ENCODE results near the gene KCNMB2. TPM values are rescaled to one million over a fixed set of nuclear protein-coding genes. Genes with fewer than 3 reads are reported as not detected.

KCNMB2 gene
- total and polyA plus RNA-seq, 2 experiments from 2014 or later: 2.4 TPM; not detected in 1

DNA sequence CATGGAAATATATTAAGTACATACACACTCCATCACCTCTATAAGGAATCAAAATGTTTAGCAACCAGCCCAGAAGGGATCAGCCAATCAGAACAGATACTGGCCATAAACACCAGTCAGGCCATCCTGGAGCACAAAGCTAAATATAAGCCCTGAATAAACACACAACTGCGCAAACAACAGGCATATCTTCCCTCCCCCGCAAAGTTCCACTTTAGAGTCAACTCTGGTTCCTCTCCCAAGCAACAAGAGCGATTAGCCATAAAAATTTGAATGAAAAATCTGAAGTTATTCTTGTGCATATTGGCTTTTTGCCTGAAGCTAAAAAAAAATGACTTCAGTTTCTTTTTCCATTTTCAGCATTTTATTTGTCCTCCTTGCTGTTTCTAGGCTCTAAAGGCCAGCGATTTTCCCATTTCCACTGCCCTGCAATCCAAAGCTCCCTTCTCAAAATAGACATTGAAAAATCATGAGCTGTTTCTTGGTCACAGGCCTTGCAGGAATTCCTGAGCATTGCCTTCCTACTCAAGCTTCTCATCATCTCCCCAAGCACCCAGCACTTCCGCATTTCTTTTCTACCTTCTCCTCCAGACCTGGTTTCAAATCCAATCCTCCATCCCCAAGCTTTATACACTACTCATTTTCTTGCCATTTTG, 287.5 kb downstream of the KCNMB2 start:
- no peak overlapping the region for H3K4me2 ChIP-seq
- TF ChIP-seq, protein P1, sequence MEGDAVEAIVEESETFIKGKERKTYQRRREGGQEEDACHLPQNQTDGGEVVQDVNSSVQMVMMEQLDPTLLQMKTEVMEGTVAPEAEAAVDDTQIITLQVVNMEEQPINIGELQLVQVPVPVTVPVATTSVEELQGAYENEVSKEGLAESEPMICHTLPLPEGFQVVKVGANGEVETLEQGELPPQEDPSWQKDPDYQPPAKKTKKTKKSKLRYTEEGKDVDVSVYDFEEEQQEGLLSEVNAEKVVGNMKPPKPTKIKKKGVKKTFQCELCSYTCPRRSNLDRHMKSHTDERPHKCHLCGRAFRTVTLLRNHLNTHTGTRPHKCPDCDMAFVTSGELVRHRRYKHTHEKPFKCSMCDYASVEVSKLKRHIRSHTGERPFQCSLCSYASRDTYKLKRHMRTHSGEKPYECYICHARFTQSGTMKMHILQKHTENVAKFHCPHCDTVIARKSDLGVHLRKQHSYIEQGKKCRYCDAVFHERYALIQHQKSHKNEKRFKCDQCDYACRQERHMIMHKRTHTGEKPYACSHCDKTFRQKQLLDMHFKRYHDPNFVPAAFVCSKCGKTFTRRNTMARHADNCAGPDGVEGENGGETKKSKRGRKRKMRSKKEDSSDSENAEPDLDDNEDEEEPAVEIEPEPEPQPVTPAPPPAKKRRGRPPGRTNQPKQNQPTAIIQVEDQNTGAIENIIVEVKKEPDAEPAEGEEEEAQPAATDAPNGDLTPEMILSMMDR (IDR thresholded peaks at IDR 0.05; ENCODE audit: poor library complexity): no peak
- TF ChIP-seq EZH2phosphoT487 (IDR thresholded peaks at IDR 0.05; ENCODE audit: low read depth, severe bottlenecking, unreplicated experiment) (no peak), EZH2 (IDR thresholded peaks at IDR 0.05; ENCODE audit: borderline replicate concordance) (no peak)
- no peaks in the 10 kb centered on the region for H4K20me1 ChIP-seq (ENCODE audit: insufficient read depth, poor library complexity, severe bottlenecking)
- H3K9me2 ChIP-seq (replicated peaks; ENCODE audit: insufficient read depth): no peaks in the 10 kb centered on the region
- 78% methylated on average over 5 of the region's 5 CpGs for WGBS (ENCODE audit: low lambda C conversion rate, missing lambda C conversion rate)
- H3K79me2 ChIP-seq: no peaks in the 10 kb centered on the region
- no peak overlapping the region for H3K4me3 ChIP-seq
- H2AFZ ChIP-seq: no peak overlapping the region
- DNase-seq (ENCODE audit: low spot score): peak; percentile 14
- H3K9me3 ChIP-seq (ENCODE audit: low read depth): no peaks in the 10 kb centered on the region
- peak overlapping the region; percentile 29 for H3K27ac ChIP-seq
- no peaks in the 10 kb centered on the region for H3K36me3 ChIP-seq (replicated peaks; ENCODE audit: insufficient read depth, low read depth)
- H3K4me1 ChIP-seq (ENCODE audit: insufficient read depth): no peaks in the 10 kb centered on the region
- no peaks in the 10 kb centered on the region for H3K27me3 ChIP-seq

DNA sequence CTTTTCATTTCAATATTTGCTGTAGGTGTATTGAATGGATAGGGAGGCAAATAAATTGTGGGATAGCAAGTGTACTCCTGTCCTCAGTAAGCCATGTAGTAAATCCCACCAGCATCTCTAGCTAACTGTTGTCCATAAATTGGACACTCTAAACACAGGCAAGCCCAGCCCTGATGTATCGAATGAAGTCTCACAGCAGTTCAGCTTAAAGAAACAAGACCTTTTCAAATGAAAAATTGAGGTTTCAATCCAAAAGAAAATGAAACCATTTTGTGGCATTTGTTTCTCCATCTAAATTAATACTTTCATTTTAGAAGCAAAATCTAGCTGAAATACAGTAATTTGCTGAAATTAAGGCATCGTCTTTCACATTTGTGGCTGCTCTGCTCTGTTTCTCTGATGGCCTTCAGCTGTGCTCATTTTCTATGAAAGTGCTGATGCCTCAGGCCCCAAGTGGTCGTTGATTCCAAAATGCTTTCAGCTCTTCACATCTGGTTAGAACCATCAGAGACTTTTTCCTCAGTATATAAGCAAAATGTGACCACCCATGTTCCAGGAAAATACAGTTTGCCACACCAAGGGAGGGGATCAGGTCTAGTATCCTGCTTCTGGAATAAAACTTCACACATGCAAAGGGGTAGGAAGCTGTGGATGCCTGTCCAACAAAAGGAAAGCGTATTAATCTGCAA, 290.3 kb downstream of the KCNMB2 start:
- Histone ChIP-seq H2AFZ (no peak overlapping the region), H3K36me3 (replicated peaks; ENCODE audit: insufficient read depth, low read depth) (no peaks in the 10 kb centered on the region), H3K9me3 (ENCODE audit: low read depth) (no peaks in the 10 kb centered on the region), H3K4me2 (no peak overlapping the region), H4K20me1 (ENCODE audit: insufficient read depth, poor library complexity, severe bottlenecking) (no peaks in the 10 kb centered on the region), H3K79me2 (no peaks in the 10 kb centered on the region), H3K4me1 (ENCODE audit: insufficient read depth) (no peaks in the 10 kb centered on the region), H3K27me3 (no peaks in the 10 kb centered on the region), H3K4me3 (no peak overlapping the region), H3K27ac (no peak overlapping the region), H3K9me2 (replicated peaks; ENCODE audit: insufficient read depth) (no peaks in the 10 kb centered on the region)
- no peak for DNase-seq (ENCODE audit: low spot score)
- TF ChIP-seq EZH2phosphoT487 (IDR thresholded peaks at IDR 0.05; ENCODE audit: low read depth, severe bottlenecking, unreplicated experiment) (no peak), EZH2 (IDR thresholded peaks at IDR 0.05; ENCODE audit: borderline replicate concordance) (no peak)
- TF ChIP-seq, protein P1 (IDR thresholded peaks at IDR 0.05; ENCODE audit: poor library complexity): no peak
- 53% methylated on average over 4 of the region's 4 CpGs for WGBS (ENCODE audit: low lambda C conversion rate, missing lambda C conversion rate)

DNA sequence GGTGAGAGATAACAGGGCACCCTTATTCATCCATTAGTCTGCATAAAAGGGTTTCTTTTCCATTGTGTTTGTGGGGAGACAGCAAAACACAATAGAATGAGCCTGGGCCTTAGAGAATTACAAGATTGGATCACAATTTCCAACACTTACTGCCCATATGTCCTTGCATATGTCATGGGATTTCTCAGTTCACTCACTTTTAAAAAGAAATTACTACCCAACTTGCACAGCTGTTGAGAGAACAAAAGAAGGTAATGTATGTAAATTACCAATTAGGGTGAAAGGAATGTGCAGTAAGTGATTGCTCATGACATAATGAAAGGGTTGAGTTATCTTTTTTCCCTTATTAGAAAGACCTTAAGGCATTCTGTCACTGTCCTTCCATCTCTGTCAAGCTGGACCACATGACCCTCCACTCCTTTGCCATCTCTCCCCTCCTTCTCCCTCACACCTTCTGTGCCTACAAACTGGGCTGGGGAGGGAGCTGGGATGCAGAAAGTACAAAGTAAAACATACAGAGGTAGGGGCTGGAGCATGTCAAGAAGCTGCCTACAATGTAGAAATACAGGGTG, 291.1 kb downstream of the KCNMB2 start:
- H3K36me3 ChIP-seq (replicated peaks; ENCODE audit: insufficient read depth, low read depth): no peaks in the 10 kb centered on the region
- H3K4me1 ChIP-seq (ENCODE audit: insufficient read depth): no peaks in the 10 kb centered on the region
- no peak overlapping the region for H3K27ac ChIP-seq
- H4K20me1 ChIP-seq (ENCODE audit: insufficient read depth, poor library complexity, severe bottlenecking): no peaks in the 10 kb centered on the region
- no peak overlapping the region for H3K4me2 ChIP-seq
- H3K27me3 ChIP-seq: no peaks in the 10 kb centered on the region
- H3K4me3 ChIP-seq: no peak overlapping the region
- H3K9me3 ChIP-seq (ENCODE audit: low read depth): no peaks in the 10 kb centered on the region
- no peak overlapping the region for H2AFZ ChIP-seq
- no peaks in the 10 kb centered on the region for H3K79me2 ChIP-seq
- DNase-seq (ENCODE audit: low spot score): no peak
- no peak for TF ChIP-seq EZH2phosphoT487 (IDR thresholded peaks at IDR 0.05; ENCODE audit: low read depth, severe bottlenecking, unreplicated experiment)
- TF ChIP-seq, protein P1 (IDR thresholded peaks at IDR 0.05; ENCODE audit: poor library complexity): no peak
- TF ChIP-seq EZH2 (IDR thresholded peaks at IDR 0.05; ENCODE audit: borderline replicate concordance): no peak
- H3K9me2 ChIP-seq (replicated peaks; ENCODE audit: insufficient read depth): no peaks in the 10 kb centered on the region

Data from hepatocyte (in vitro differentiated cells).